SKM-1 treated with dmso at 0.1 percent for 144 hours (cell line): Measurements from ENCODE around the gene CLCN4.

Experiments
- DNase-seq: peaks from one replicate; lab custom pipeline; 2025; ENCODE audit not compliant: unreplicated experiment; lab: John Stamatoyannopoulos, UW

CLCN4 gene

GRCh38 chrX:10156199-10157031, at the start of gene CLCN4:
TSS of gene CLCN4 (plus strand) at chrX:10156975. CDS start at chrX:10185033, 28,058 bp downstream.
- peak; percentile 38 for DNase-seq

- DNase-seq = no peak
These were observed 49.3 kb upstream of the CLCN4 start for GRCh38 chrX:10107483-10107882.

GRCh38 chrX:10108288-10108687, 48.5 kb upstream of the CLCN4 start:
- DNase-seq = no peak

- DNase-seq = no peak
These were observed 47.1 kb upstream of the CLCN4 start for GRCh38 chrX:10109695-10110094.

GRCh38 chrX:10110316-10110935, 46.3 kb upstream of the CLCN4 start:
- DNase-seq = no peak

GRCh38 chrX:10110984-10111363, 45.8 kb upstream of the CLCN4 start:
- DNase-seq = no peak

GRCh38 chrX:10111364-10112148, 45.2 kb upstream of the CLCN4 start:
- DNase-seq = no peak

- DNase-seq = no peak
These were observed 44.3 kb upstream of the CLCN4 start for GRCh38 chrX:10112510-10112909.

- DNase-seq = no peak
These were observed 41.7 kb upstream of the CLCN4 start for GRCh38 chrX:10115082-10115481.

GRCh38 chrX:10117301-10117700, 39.5 kb upstream of the CLCN4 start:
- DNase-seq = no peak

GRCh38 chrX:10117864-10118377, 38.9 kb upstream of the CLCN4 start:
- DNase-seq = no peak

- no peak for DNase-seq
These were observed 38.2 kb upstream of the CLCN4 start for GRCh38 chrX:10118530-10118929.

GRCh38 chrX:10119399-10119990, 37.3 kb upstream of the CLCN4 start:
- peak; percentile 61 for DNase-seq

GRCh38 chrX:10120331-10120730, 36.4 kb upstream of the CLCN4 start:
- no peak for DNase-seq

GRCh38 chrX:10120828-10121227, 35.9 kb upstream of the CLCN4 start:
- peak; percentile 34 for DNase-seq

GRCh38 chrX:10121787-10122186, 35.0 kb upstream of the CLCN4 start:
- DNase-seq = peak; percentile 39

GRCh38 chrX:10124506-10125247, 32.1 kb upstream of the CLCN4 start:
- no peak for DNase-seq

- no peak for DNase-seq
These were observed 31.5 kb upstream of the CLCN4 start for GRCh38 chrX:10125248-10125615.

GRCh38 chrX:10126044-10126443, 30.7 kb upstream of the CLCN4 start:
- no peak for DNase-seq

- DNase-seq = no peak
These were observed 29.9 kb upstream of the CLCN4 start for GRCh38 chrX:10126834-10127233.

GRCh38 chrX:10128386-10128785, 28.4 kb upstream of the CLCN4 start:
- no peak for DNase-seq
